IMR-90 (cell line): Measurements from ENCODE around the gene TKFC. TPM values are rescaled to one million over a fixed set of nuclear protein-coding genes. Genes with fewer than 3 reads are reported as not detected.

ENCODE experiments used
- ATAC-seq: fragments of 200-7000 bp; cut with Tn5 transposase; 2 replicates; pipeline ENCODE4 v1.9.1; 2020; ENCODE audit warnings: low read depth, mild to moderate bottlenecking, moderate library complexity
- BruUV-seq: library from RNA; stranded (reverse); fragments of 400-500 nt; replicated peaks from 2 replicates; lab custom pipeline; 2021; lab: Mats Ljungman, UMichigan
- CTCF ChIA-PET: fragments of 300-600 bp; formaldehyde crosslinking; extraction: SDS; loops from one replicate; lab custom pipeline; 2021; ENCODE audit warnings: antibody characterized with exemption; lab: Yijun Ruan, JAX
- POLR2A ChIA-PET: fragments of 300-600 bp; sonication (Branson Sonifier 250); formaldehyde crosslinking; loops from one replicate; lab custom pipeline; 2022; ENCODE audit warnings: antibody characterized with exemption; ENCODE audit not compliant: unreplicated experiment; lab: Charles Lee
- DNase-seq: peaks from one replicate; pipeline ENCODE4 v3.0.0; 2013
- H2AFZ ChIP-seq: replicated peaks from 2 replicates; pipeline ENCODE3; 2013; ENCODE audit warnings: low read length, mild to moderate bottlenecking; ENCODE audit not compliant: poor library complexity
- H2AK5ac ChIP-seq: 2 replicates; pipeline ENCODE4 v1.6.1; 2013; ENCODE audit warnings: low read depth, low read length, inconsistent platforms
- H2AK9ac ChIP-seq: replicated peaks from 2 replicates; pipeline ENCODE3; 2013; ENCODE audit warnings: mild to moderate bottlenecking, low read depth, low read length, moderate library complexity; ENCODE audit not compliant: poor library complexity
- H2BK120ac ChIP-seq: 2 replicates; pipeline ENCODE4 v1.6.1; 2013; ENCODE audit warnings: low read depth, low read length, inconsistent platforms
- H2BK15ac ChIP-seq: 3 replicates; pipeline ENCODE4 v1.6.1; 2013; ENCODE audit warnings: low read depth, low read length, inconsistent platforms
- H2BK20ac ChIP-seq: 2 replicates; pipeline ENCODE4 v1.6.1; 2013; ENCODE audit warnings: low read depth, mild to moderate bottlenecking, inconsistent platforms, low read length, moderate library complexity
- H2BK5ac ChIP-seq: 2 replicates; pipeline ENCODE4 v1.6.1; 2013; ENCODE audit warnings: mild to moderate bottlenecking, low read depth, low read length, inconsistent platforms; ENCODE audit not compliant: poor library complexity, severe bottlenecking
- H3K14ac ChIP-seq: replicated peaks from 2 replicates; pipeline ENCODE4 v1.6.1; 2013; ENCODE audit warnings: low read depth, low read length, inconsistent platforms
- H3K18ac ChIP-seq: 2 replicates; pipeline ENCODE4 v1.6.1; 2013; ENCODE audit warnings: low read depth, low read length, control low read depth
- H3K23ac ChIP-seq: 2 replicates; pipeline ENCODE4 v1.6.1; 2013; ENCODE audit warnings: low read depth, low read length, inconsistent platforms
- H3K27ac ChIP-seq: 2 replicates; pipeline ENCODE4 v1.5.1; 2013; ENCODE audit warnings: mild to moderate bottlenecking, control low read depth, low read length; ENCODE audit not compliant: insufficient read depth
- H3K27me3 ChIP-seq: 2 replicates; pipeline ENCODE4 v1.6.1; 2013; ENCODE audit warnings: low read length; ENCODE audit not compliant: control insufficient read depth, insufficient read depth
- H3K36me3 ChIP-seq: 2 replicates; pipeline ENCODE4 v1.6.1; 2013; ENCODE audit warnings: low read length, mixed read lengths; ENCODE audit not compliant: control insufficient read depth, insufficient read depth
- H3K4ac ChIP-seq: 2 replicates; pipeline ENCODE4 v1.6.1; 2013; ENCODE audit warnings: low read depth, low read length, inconsistent platforms
- H3K4me1 ChIP-seq: 2 replicates; pipeline ENCODE4 v1.6.1; 2013; ENCODE audit warnings: low read length, mixed read lengths; ENCODE audit not compliant: control insufficient read depth, insufficient read depth
- H3K4me2 ChIP-seq: 2 replicates; pipeline ENCODE4 v1.6.1; 2013; ENCODE audit warnings: low read depth, mild to moderate bottlenecking, control low read depth, low read length, moderate library complexity
- H3K4me3 ChIP-seq: 2 replicates; pipeline ENCODE4 v1.5.1; 2013; ENCODE audit warnings: low read depth, mild to moderate bottlenecking, control low read depth, low read length, moderate library complexity; ENCODE audit not compliant: insufficient read depth
- H3K56ac ChIP-seq: 2 replicates; pipeline ENCODE4 v1.6.1; 2013; ENCODE audit warnings: low read length, inconsistent platforms; ENCODE audit not compliant: insufficient read depth; ENCODE audit errors: extremely low read depth
- H3K79me1 ChIP-seq, 2 experiments: 2 replicates each; pipeline ENCODE4 v1.6.1; 2013; ENCODE audit warnings: low read length in 2 of 2, inconsistent platforms in 1 of 2, low read depth in 1 of 2
- H3K9ac ChIP-seq: 2 replicates; pipeline ENCODE4 v1.6.1; 2013; ENCODE audit warnings: low read depth, low read length, control low read depth
- H3K9me1 ChIP-seq: 2 replicates; pipeline ENCODE4 v1.6.1; 2013; ENCODE audit warnings: low read length, inconsistent platforms; ENCODE audit not compliant: insufficient read depth
- H3K9me3 ChIP-seq: 2 replicates; pipeline ENCODE4 v1.6.1; 2013; ENCODE audit warnings: low read length; ENCODE audit not compliant: control insufficient read depth, insufficient read depth
- H4K20me1 ChIP-seq: 2 replicates; pipeline ENCODE4 v1.6.1; 2013; ENCODE audit warnings: low read length, inconsistent platforms; ENCODE audit not compliant: insufficient read depth
- H4K5ac ChIP-seq: 2 replicates; pipeline ENCODE4 v1.6.1; 2013; ENCODE audit warnings: mild to moderate bottlenecking, low read depth, low read length, control low read depth
- H4K8ac ChIP-seq, 2 experiments: 2 replicates each; pipeline ENCODE4 v1.6.1; 2013; ENCODE audit warnings: low read depth in 2 of 2, low read length in 2 of 2, control low read depth in 1 of 2, inconsistent platforms in 1 of 2
- H4K91ac ChIP-seq: 2 replicates; pipeline ENCODE4 v1.6.1; 2013; ENCODE audit warnings: low read depth, low read length, inconsistent platforms; ENCODE audit not compliant: insufficient read depth
- BHLHE40 ChIP-seq: fragments of 150-350 bp; IDR thresholded peaks from 2 replicates; pipeline ENCODE4 v1.6.1; 2016; ENCODE audit warnings: mild to moderate bottlenecking, low read depth, low read length
- CHD1 ChIP-seq: IDR thresholded peaks from 2 replicates; pipeline ENCODE4 v1.6.1; 2012; ENCODE audit warnings: low read depth, low read length, improper control_type of control experiment
- RCOR1 ChIP-seq: IDR thresholded peaks from 2 replicates; pipeline ENCODE4 v1.6.1; 2012; ENCODE audit warnings: mild to moderate bottlenecking, low read length, improper control_type of control experiment; ENCODE audit not compliant: insufficient replicate concordance
- WGBS, 2 experiments: methylation state at CpG; one replicate each; pipeline versions ENCODE4 v1.1.5 to v1.1.7; 2013; ENCODE audit warnings: missing lambda C conversion rate in 2 of 2; ENCODE audit not compliant: insufficient read length in 1 of 2; ENCODE audit errors: extremely low coverage in 2 of 2; 5-methylcytosine and 5-hydroxymethylcytosine counted together
- dilution Hi-C: fragments of 300-500 bp; cut with HindIII; formaldehyde crosslinking; loops from one replicate; pipeline ENCODE4 v1.14.3; 2018; ENCODE audit warnings: low sequenced_read_pairs; ENCODE audit not compliant: unreplicated experiment
- in situ Hi-C: fragments of 300-500 bp; cut with MboI; formaldehyde crosslinking; loops from 3 replicates; pipeline ENCODE4 v1.14.3; 2019; ENCODE audit warnings: low sequenced_read_pairs, inconsistent platforms, mixed read lengths
- intact Hi-C: fragments of 100-400 bp; cut with micrococcal nuclease; formaldehyde crosslinking; loops from 2 replicates; pipeline ENCODE4 v1.10.0; 2022
- polyA plus RNA-seq, 3 experiments: library from polyadenylated mRNA; depleted of rRNA; stranded (reverse); fragments of >200 nt; gene quantifications; 2 replicates each; pipeline ENCODE4 v1.2.3, GENCODE V29; 2012; ENCODE audit warnings: low replicate concordance in 1 of 3
- total RNA-seq: library from RNA; depleted of rRNA; stranded (reverse); fragments of >200 nt; gene quantifications from 2 replicates; pipeline ENCODE4 v1.2.3, GENCODE V29; 2012

TKFC gene
- total and polyA plus RNA-seq, 2 of the 4 experiments (the other 2 are of a cell fraction): 10.4 to 30.8 TPM

- POLR2A ChIA-PET: no interaction called here
- H3K23ac ChIP-seq: 0 out of 2 replicates have a peak overlapping the region, but pooled peaks have one; percentile 7
- H3K36me3 ChIP-seq: peaks cover 34% of the 10 kb centered on the region
- peak overlapping the region; percentile 90 for H4K5ac ChIP-seq
- H3K79me1 ChIP-seq: peaks cover 0 to 17% of the 10 kb centered on the region in 2 experiments; a peak in 2 of 4 replicates
- H2BK120ac ChIP-seq: peak overlapping the region; percentile 63; the same call in 1 of the 2 replicates
- TF ChIP-seq CHD1 (no peak), BHLHE40 (no peak), RCOR1 (no peak)
- no peak overlapping the region for H3K4me2 ChIP-seq
- H3K56ac ChIP-seq: peak overlapping the region; percentile 19; the same call in 1 of the 2 replicates
- H2AK5ac ChIP-seq: peak overlapping the region; percentile 46; the same call in 1 of the 2 replicates
- peak overlapping the region; percentile 67 for H3K4ac ChIP-seq
- H2BK20ac ChIP-seq: peak overlapping the region; percentile 70; the same call in 1 of the 2 replicates
- H4K91ac ChIP-seq: peak overlapping the region; percentile 36; the same call in 1 of the 2 replicates
- no TSS peak for BruUV-seq
- no peak overlapping the region; the same call in 1 of the 2 replicates for H3K9ac ChIP-seq
- DNase-seq: peak; percentile 18
- H3K9me1 ChIP-seq: peaks cover 20% of the 10 kb centered on the region
- H3K9me3 ChIP-seq: no peaks in the 10 kb centered on the region
- peaks cover 16% of the 10 kb centered on the region for H3K4me1 ChIP-seq
- peak overlapping the region in 1 of 2 experiments; percentile 64; a peak in 2 of 4 replicates for H4K8ac ChIP-seq
- peak overlapping the region; percentile 66 for H3K18ac ChIP-seq
- no CpG with 5 or more reads among the region's 1 CpG for WGBS, 2 experiments
- H3K14ac ChIP-seq: peak overlapping the region; percentile 23
- no peak overlapping the region; the same call in 2 of the 3 replicates for H2BK15ac ChIP-seq
- in situ Hi-C loops (no loop called here), dilution Hi-C loops (no loop called here), intact Hi-C loops (no loop called here)
- no peak overlapping the region for H3K4me3 ChIP-seq
- H3K27ac ChIP-seq: peak overlapping the region; percentile 49; the same call in 1 of the 2 replicates
- peaks cover 13% of the 10 kb centered on the region; the same call in 1 of the 2 replicates for H4K20me1 ChIP-seq
- H3K27me3 ChIP-seq: peaks cover 2% of the 10 kb centered on the region; the same call in 1 of the 2 replicates
- H2BK5ac ChIP-seq: peak overlapping the region; percentile 55
- CTCF ChIA-PET: interaction anchor here (2.7 kb wide), 1 partner anchor 43 kb away, joined by 7 read pairs; no protein-coding TSS in a partner anchor
- H2AFZ ChIP-seq: no peak overlapping the region
- peak; percentile 10 for ATAC-seq
- H2AK9ac ChIP-seq: peak overlapping the region; percentile 56
Measured at GRCh38 chr11:61297341-61297740, 35.7 kb upstream of the TKFC start.
